Measurements from ENCODE around the gene CUBN.

DNA sequence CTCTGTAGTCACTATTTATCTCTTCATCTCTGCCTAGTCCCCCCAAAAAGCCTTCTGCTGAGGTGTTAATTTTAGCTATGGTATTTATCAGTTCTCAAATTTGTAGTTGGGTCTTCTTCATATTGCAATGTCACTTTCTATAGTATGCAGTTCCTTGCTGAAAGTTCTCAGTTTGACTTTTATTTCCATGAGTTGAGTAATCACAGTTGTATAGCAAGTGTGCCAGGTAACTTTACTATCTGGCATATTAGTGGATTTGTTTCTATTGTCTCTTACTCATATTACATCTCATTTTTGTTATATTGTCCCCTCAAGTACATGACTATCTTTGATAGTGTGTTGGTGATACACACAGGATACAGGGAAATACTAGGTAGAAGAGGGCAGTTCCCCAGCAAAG lies 152.8 kb downstream of the CUBN start:
- TF ChIP-seq, protein P1, sequence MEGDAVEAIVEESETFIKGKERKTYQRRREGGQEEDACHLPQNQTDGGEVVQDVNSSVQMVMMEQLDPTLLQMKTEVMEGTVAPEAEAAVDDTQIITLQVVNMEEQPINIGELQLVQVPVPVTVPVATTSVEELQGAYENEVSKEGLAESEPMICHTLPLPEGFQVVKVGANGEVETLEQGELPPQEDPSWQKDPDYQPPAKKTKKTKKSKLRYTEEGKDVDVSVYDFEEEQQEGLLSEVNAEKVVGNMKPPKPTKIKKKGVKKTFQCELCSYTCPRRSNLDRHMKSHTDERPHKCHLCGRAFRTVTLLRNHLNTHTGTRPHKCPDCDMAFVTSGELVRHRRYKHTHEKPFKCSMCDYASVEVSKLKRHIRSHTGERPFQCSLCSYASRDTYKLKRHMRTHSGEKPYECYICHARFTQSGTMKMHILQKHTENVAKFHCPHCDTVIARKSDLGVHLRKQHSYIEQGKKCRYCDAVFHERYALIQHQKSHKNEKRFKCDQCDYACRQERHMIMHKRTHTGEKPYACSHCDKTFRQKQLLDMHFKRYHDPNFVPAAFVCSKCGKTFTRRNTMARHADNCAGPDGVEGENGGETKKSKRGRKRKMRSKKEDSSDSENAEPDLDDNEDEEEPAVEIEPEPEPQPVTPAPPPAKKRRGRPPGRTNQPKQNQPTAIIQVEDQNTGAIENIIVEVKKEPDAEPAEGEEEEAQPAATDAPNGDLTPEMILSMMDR (IDR thresholded peaks at IDR 0.05) = no peak
- no peak for TF ChIP-seq POLR2A (IDR thresholded peaks at IDR 0.05)
